ENCODE data around the gene NDUFAF2.

DNA sequence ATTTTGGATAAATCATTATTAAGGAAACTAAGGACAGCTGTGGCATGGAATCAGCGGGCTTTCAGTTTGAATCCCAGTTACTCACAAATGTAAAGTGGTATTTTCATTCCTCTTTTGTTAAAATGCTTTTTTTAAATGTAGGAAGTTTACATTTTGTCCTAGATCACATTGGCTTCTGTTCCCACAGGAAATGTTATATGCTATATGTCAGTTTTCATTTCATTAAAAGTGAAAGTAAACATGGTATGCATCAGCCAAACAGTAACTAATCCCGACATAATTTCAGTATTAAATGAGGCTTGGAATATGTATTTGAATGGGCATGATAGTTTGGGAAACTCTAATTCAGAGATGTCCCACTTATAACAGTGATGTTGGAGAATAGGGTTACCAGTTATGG lies 235.9 kb downstream of the NDUFAF2 start:
- TF ChIP-seq, protein P1, sequence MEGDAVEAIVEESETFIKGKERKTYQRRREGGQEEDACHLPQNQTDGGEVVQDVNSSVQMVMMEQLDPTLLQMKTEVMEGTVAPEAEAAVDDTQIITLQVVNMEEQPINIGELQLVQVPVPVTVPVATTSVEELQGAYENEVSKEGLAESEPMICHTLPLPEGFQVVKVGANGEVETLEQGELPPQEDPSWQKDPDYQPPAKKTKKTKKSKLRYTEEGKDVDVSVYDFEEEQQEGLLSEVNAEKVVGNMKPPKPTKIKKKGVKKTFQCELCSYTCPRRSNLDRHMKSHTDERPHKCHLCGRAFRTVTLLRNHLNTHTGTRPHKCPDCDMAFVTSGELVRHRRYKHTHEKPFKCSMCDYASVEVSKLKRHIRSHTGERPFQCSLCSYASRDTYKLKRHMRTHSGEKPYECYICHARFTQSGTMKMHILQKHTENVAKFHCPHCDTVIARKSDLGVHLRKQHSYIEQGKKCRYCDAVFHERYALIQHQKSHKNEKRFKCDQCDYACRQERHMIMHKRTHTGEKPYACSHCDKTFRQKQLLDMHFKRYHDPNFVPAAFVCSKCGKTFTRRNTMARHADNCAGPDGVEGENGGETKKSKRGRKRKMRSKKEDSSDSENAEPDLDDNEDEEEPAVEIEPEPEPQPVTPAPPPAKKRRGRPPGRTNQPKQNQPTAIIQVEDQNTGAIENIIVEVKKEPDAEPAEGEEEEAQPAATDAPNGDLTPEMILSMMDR (IDR thresholded peaks at IDR 0.05; ENCODE audit: insufficient read depth, low read depth, low read length): no peak
- no peak for TF ChIP-seq EZH2 (IDR thresholded peaks at IDR 0.05; ENCODE audit: insufficient read depth, low read length)
